ENCODE results near the gene PBX2.
"Not testable (repeated sequence)": the region's sequence is repeated elsewhere in the genome, so short reads cannot be mapped to it uniquely, and the experiment has no call there.

DNA sequence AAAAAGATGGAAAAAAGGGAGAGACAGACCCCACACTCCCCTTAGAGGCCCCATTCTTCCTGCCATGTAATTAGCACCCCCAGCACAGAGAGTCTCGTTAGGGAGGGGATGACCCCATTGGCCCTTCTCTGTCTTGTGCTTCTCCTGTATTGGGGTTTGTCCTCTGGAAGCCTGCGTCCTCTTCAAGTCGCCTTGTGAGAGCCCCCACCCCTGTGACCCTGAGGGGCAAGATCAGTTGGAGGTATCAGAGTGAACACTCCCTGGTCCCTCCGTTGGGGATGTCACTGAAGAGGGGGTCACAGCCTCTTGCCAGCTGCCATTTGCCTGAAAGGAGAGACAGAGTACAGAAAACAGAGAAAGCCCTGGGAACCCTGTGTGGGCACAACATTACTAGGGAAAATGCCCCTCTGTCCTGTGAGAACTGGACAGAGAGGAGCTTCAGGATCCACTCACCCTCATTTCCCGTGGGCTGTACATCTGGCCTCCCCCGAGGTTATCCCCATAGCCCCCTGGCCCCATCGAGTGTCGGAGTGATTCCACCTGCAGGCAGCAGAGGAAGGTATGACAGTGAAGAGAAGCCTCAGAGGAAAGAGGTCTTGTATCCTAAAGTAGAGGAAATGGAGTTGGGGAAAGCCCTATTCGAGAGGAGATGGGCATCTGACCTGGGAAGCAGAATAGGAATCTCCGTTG is 3.7 kb downstream of the PBX2 start:
- TF ChIP-seq, protein P1, sequence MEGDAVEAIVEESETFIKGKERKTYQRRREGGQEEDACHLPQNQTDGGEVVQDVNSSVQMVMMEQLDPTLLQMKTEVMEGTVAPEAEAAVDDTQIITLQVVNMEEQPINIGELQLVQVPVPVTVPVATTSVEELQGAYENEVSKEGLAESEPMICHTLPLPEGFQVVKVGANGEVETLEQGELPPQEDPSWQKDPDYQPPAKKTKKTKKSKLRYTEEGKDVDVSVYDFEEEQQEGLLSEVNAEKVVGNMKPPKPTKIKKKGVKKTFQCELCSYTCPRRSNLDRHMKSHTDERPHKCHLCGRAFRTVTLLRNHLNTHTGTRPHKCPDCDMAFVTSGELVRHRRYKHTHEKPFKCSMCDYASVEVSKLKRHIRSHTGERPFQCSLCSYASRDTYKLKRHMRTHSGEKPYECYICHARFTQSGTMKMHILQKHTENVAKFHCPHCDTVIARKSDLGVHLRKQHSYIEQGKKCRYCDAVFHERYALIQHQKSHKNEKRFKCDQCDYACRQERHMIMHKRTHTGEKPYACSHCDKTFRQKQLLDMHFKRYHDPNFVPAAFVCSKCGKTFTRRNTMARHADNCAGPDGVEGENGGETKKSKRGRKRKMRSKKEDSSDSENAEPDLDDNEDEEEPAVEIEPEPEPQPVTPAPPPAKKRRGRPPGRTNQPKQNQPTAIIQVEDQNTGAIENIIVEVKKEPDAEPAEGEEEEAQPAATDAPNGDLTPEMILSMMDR (conservative IDR thresholded peaks at IDR 0.05; ENCODE audit: low read depth, low read length) = not testable (repeated sequence)
- not testable (repeated sequence) for TF ChIP-seq EZH2 (IDR thresholded peaks at IDR 0.05; ENCODE audit: borderline replicate concordance, low read depth, low read length, poor library complexity, severe bottlenecking)

All from A673 (cell line).